GM12865 (cell line): ENCODE data around the gene IL1RN.

Experiments
- DNase-seq: peaks from one replicate; pipeline ENCODE4 v3.0.0; 2010; ENCODE audit warnings: low read depth
- H3K4me3 ChIP-seq: 2 replicates; pipeline ENCODE4 v1.5.1; 2011; ENCODE audit warnings: mild to moderate bottlenecking, low read depth, low read length, control low read depth
- TF ChIP-seq, protein P1 (sequence below): IDR thresholded peaks from 2 replicates; pipeline ENCODE4 v1.5.1; 2011; ENCODE audit warnings: low read length, control low read depth, low read depth, inconsistent platforms; ENCODE audit not compliant: insufficient read depth; ENCODE audit errors: missing control alignments

The IL1RN gene

DNA sequence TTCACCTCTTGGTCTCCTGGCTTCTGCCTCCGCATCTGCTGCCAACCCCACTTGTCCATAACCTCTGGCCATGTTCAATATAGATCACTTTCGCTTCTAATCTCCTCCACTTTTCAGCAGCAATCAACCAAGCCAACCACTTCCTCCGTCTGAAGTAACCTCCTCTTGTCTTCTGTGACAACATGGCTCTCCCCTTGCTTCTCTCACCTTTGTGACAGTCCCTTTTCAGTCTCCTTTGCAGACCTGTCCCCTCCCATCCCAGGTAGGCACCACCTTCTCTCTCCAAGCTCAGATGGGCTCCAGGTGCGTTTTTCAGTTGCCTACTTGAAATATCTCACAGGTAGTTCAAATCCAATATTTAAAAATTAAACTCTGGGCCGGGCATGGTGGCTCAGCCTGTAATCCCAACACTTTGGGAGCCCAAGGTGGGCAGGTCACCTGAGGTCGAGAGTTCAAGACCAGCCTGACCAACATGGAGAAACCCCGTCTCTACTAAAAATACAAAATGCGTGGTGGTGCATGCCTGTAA, 41.7 kb downstream of the IL1RN start:
- TF ChIP-seq, protein P1, sequence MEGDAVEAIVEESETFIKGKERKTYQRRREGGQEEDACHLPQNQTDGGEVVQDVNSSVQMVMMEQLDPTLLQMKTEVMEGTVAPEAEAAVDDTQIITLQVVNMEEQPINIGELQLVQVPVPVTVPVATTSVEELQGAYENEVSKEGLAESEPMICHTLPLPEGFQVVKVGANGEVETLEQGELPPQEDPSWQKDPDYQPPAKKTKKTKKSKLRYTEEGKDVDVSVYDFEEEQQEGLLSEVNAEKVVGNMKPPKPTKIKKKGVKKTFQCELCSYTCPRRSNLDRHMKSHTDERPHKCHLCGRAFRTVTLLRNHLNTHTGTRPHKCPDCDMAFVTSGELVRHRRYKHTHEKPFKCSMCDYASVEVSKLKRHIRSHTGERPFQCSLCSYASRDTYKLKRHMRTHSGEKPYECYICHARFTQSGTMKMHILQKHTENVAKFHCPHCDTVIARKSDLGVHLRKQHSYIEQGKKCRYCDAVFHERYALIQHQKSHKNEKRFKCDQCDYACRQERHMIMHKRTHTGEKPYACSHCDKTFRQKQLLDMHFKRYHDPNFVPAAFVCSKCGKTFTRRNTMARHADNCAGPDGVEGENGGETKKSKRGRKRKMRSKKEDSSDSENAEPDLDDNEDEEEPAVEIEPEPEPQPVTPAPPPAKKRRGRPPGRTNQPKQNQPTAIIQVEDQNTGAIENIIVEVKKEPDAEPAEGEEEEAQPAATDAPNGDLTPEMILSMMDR, result no peak
- no peak overlapping the region for H3K4me3 ChIP-seq
- peak; percentile 66 for DNase-seq

DNA sequence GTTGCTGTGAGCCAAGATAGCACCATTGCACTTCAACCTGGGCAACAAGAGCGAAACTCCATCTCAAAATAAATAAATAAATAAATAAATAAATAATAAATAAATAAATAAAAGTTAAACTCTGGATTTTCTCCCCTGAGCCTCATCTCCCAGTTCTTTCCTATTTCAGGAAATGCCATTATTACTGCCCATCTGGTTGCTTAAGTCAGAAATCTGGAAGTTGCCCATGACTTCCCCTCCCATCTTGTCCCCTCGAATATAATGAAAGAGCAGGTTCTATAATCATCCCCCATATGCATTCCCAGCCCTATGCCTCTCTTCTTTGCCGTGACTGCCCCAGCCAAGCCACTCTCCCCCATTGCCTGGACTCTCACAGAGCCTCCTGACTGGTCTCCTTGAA, 42.2 kb downstream of the IL1RN start:
- no peak for DNase-seq
- H3K4me3 ChIP-seq, result no peak overlapping the region
- TF ChIP-seq, protein P1, result no peak

DNA sequence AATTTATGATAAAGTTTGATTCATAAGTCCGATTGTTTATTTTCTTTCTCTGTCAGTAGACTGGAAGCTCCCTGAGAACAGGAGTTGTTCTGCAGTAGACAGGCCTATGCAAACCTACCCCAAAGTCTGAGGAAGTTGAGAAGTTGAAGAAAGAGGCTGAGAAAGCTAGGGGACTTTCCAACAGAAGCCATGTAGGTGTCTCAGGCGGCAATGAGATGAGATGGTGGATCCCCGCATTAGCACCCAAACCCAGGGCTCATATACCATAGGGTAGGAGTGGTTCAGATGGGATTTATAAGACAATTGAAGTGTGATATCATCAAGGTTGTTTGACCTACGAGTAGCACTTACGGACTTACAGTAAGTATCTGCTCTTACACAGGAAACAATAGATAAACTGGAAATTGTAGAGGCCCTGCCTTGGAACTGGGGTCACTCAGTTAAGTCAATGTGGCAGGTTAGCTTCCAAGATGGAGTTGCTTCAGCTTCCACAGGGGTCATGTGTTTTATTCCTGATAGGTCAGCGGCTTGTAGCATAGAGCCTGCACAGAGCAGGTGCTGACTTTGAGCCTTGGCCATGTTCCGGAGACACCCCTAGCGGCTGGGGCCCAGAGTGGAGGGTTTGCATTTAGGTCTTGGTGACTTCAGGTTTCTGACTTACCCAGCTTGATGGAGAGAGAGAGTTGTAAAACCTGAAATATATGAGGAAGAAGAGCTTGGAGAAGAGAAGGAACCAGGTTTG, 44.1 kb downstream of the IL1RN start:
- no peak overlapping the region for H3K4me3 ChIP-seq
- no peak for DNase-seq
- TF ChIP-seq, protein P1, result no peak

DNA sequence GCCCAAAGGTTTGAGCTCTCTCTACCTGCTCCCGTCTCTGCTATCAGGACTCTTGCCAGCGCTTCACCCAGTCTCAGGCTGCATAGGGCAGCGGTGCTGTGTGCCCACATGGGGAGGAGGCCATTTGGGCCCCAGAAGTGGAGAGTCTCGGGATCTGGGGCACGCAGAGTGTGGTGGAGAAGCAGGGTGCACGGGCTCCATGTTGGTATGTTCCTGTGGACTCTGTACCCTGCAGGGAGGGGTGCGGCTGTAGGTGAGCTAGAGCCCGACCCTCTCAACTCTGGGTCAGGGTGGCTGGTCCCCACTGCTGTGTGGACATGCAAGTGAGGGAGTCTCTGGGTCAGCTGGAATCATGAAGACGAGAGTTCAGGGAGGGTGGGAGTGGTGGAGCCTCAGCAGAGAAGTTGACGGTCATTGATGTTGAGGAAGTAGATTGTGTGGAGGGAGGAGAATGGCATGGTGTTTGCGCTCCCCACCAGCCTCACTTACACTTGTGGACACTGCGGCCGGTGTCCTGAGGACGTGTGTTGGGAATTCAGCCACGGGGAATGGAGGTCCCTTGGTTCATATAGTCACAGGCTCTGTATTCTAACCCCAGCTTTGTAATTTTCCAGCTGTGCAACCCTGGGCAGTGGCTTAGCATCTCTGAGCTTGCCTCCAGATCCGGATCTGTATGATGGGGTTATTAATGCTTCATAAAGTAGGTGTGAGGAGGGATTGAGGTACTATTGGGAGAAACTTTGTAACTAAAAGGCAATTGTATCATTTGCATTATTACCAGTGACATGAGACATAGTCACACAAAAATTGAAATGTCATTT, 45.5 kb downstream of the IL1RN start:
- H3K4me3 ChIP-seq, result peak overlapping the region; percentile 82
- TF ChIP-seq, protein P1, result no peak
- DNase-seq, result no peak

DNA sequence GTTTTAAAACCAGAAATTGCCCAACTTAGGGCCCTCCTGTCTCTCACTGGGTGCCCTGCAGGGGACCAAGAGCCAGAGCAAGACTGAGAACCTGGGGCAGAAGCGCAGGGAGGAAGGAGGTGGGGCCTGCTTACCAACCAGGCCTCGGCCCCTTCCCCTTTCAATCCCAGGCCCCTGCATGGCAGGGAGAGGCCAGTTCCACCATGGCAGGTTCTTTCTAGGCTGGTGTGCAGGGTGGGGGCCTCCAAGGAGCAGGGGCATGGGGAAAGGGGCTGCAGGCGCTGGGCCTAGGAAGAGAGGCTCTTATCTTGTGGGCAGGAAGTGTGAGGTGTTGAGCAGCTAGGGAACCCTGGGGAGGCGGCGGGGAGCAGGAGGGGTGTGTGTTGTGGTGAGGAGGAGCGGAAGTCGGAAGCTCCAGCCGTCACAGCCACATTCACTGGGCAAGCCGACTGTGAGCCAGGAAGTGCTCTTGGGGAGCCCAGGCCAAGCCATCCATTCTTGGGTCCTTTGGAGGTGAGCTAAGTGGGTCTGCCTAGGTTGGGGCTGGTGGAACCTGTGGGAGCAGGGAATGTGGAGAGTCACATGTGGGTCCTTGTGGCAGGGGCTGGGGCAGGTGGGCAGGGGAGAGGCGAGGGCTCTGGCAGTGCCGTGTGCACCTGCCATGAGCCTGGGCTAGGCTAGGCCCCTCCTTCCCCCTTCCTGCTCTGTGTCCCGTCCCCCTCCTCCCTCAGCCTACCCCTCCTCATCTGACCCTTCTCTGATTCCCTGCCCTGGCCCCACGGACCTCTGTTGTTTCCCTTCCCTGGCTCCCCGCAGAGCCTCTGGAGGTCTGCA, 46.4 kb downstream of the IL1RN start, which contains the start of gene PSD4:
Gene PSD4, plus strand, starts transcription at position 430 of the 834 bp plus-strand sequence. CDS start 8,486 bp downstream, outside the sequence.
- DNase-seq, result peak; percentile 96
- H3K4me3 ChIP-seq, result peak within 1 kb of the TSS; percentile 82

DNA sequence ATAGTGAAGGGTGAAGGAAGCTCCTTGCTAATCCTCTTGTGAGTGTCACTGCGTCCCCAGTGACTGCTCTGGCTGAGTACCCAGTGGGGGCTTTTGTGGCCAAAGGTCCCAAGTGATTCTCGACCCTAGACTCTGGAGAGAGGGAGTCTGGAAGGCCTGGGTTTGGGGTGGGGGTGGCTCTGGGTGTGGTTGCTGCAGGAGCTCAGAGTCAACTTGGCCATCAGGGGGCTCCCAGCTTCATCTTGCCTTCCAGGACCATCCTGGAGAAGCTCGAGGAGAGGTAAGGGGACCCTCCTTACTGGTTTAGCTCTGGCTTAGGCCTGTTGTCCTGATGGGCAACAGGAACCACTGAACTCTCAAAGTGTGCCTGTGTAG, 47.0 kb downstream of the IL1RN start:
- DNase-seq, result peak; percentile 44
- H3K4me3 ChIP-seq, result peak overlapping the region; percentile 82
- TF ChIP-seq, protein P1, result peak; percentile 23

More for the DNA sequence above, 46.4 kb downstream of the IL1RN start, which contains the start of gene PSD4:
- TF ChIP-seq, protein P1, result no peak
